ENCODE data around the gene CDPF1. TPM values are rescaled to one million over a fixed set of nuclear protein-coding genes. Genes with fewer than 3 reads are reported as not detected.

The CDPF1 gene
- total and polyA plus RNA-seq, 2 of the 13 experiments (the other 11 are each of a cell fraction or from before 2014, with no cell fraction given) = 5.2 to 8.1 TPM

- TF ChIP-seq, protein P1, sequence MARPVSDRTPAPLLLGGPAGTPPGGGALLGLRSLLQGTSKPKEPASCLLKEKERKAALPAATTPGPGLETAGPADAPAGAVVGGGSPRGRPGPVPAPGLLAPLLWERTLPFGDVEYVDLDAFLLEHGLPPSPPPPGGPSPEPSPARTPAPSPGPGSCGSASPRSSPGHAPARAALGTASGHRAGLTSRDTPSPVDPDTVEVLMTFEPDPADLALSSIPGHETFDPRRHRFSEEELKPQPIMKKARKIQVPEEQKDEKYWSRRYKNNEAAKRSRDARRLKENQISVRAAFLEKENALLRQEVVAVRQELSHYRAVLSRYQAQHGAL (CRISPR knock-in tag; IDR thresholded peaks at IDR 0.05; ENCODE audit: not compliant biosample characterization) = no peak
- TF ChIP-seq KDM3A (CRISPR knock-in tag; IDR thresholded peaks at IDR 0.05; ENCODE audit: low read depth) (peak; percentile 13; the same call in 1 of the 2 replicates), ZNF841 (CRISPR knock-in tag; IDR thresholded peaks at IDR 0.05; ENCODE audit: borderline replicate concordance) (no peak), ZNF83 (CRISPR knock-in tag; IDR thresholded peaks at IDR 0.05; ENCODE audit: borderline replicate concordance) (no peak), NFRKB (IDR thresholded peaks at IDR 0.05) (no peak), ZNF598 (CRISPR knock-in tag; IDR thresholded peaks at IDR 0.05; ENCODE audit: borderline replicate concordance) (no peak), ZNF260 (CRISPR knock-in tag; IDR thresholded peaks at IDR 0.05; ENCODE audit: borderline replicate concordance, low read depth) (no peak; the same call in 1 of the 2 replicates), TSC22D2 (CRISPR knock-in tag; IDR thresholded peaks at IDR 0.05; ENCODE audit: borderline replicate concordance) (peak; percentile 93), MEIS1 (CRISPR knock-in tag; IDR thresholded peaks at IDR 0.05; ENCODE audit: borderline replicate concordance) (no peak), CCDC6 (CRISPR knock-in tag; IDR thresholded peaks at IDR 0.05) (peak; percentile 91), NPAS2 (CRISPR knock-in tag; IDR thresholded peaks at IDR 0.05; ENCODE audit: borderline replicate concordance) (no peak), SAFB2 (CRISPR knock-in tag; IDR thresholded peaks at IDR 0.05; ENCODE audit: borderline replicate concordance, low read depth) (peak; percentile 73; the same call in 1 of the 2 replicates), ZNF205 (CRISPR knock-in tag; IDR thresholded peaks at IDR 0.05) (no peak; the same call in 1 of the 2 replicates), ZNF614 (CRISPR knock-in tag; IDR thresholded peaks at IDR 0.05; ENCODE audit: borderline replicate concordance) (no peak; the same call in 1 of the 2 replicates), ZBTB44 (CRISPR knock-in tag; IDR thresholded peaks at IDR 0.05) (no peak), ZSCAN29 (CRISPR knock-in tag; conservative IDR thresholded peaks at IDR 0.05) (0 out of 2 replicates have a peak, but pooled peaks have one; percentile 35), ZMYM2 (CRISPR knock-in tag; IDR thresholded peaks at IDR 0.05) (no peak; the same call in 1 of the 2 replicates), POLR2A (IDR thresholded peaks at IDR 0.05; ENCODE audit: insufficient read depth in 1 of 2, low read depth in 2 of 2, low read length in 2 of 2) (peak; percentile 80 to 97), ZNF557 (CRISPR knock-in tag; IDR thresholded peaks at IDR 0.05) (no peak), POLR2AphosphoS2 (IDR thresholded peaks at IDR 0.05; ENCODE audit: low read depth, low read length) (no peak), CC2D1A (CRISPR knock-in tag; IDR thresholded peaks at IDR 0.05) (no peak), MLLT10 (CRISPR knock-in tag; IDR thresholded peaks at IDR 0.05) (no peak), NFE2L1 (CRISPR knock-in tag; IDR thresholded peaks at IDR 0.05; ENCODE audit: borderline replicate concordance) (no peak), ZNF382 (CRISPR knock-in tag; IDR thresholded peaks at IDR 0.05; ENCODE audit: borderline replicate concordance) (no peak)
- TF ChIP-seq, protein P2, sequence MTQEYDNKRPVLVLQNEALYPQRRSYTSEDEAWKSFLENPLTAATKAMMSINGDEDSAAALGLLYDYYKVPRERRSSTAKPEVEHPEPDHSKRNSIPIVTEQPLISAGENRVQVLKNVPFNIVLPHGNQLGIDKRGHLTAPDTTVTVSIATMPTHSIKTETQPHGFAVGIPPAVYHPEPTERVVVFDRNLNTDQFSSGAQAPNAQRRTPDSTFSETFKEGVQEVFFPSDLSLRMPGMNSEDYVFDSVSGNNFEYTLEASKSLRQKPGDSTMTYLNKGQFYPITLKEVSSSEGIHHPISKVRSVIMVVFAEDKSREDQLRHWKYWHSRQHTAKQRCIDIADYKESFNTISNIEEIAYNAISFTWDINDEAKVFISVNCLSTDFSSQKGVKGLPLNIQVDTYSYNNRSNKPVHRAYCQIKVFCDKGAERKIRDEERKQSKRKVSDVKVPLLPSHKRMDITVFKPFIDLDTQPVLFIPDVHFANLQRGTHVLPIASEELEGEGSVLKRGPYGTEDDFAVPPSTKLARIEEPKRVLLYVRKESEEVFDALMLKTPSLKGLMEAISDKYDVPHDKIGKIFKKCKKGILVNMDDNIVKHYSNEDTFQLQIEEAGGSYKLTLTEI (CRISPR knock-in tag; conservative IDR thresholded peaks at IDR 0.05) = no peak
Measured at GRCh38 chr22:46250035-46250782, at the start of gene CDPF1 (continued).

All from HepG2 (cell line).